Measurements from ENCODE around the gene PLCH1. TPM values are rescaled to one million over a fixed set of nuclear protein-coding genes. Genes with fewer than 3 reads are reported as not detected.

The PLCH1 gene
- total RNA-seq, 1 experiment from 2014 or later = 8.9 TPM

DNA sequence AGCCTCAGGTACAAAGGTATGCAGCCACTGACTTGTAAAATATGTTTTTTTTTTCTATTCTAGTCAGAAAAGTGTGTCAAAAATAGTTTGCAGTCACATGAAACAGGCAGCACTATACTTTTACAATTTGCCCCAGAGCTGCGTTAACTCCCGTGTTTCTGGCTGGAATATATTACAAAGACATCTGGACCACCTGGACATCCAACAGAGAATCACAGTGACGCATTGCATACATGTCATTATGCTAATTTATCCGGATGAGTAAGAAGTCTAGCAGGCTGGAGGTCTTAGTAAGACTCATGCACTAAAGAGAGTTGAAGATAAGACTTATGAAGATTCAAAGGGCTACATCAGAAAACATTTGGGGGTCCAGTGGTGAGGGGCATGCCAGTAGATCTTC is 412.2 kb downstream of the PLCH1 start:
- no peak for TF ChIP-seq TEAD4 (CRISPR knock-in tag; IDR thresholded peaks at IDR 0.05)
- Mint-ChIP-seq H3K4me1 (peaks cover 15% of the 10 kb centered on the region), H3K27ac (no peak overlapping the region), H3K36me3 (no peaks in the 10 kb centered on the region), H3K4me3 (no peak overlapping the region), H3K27me3 (ENCODE audit: low read depth) (no peaks in the 10 kb centered on the region), H3K9me3 (0 out of 2 replicates have a peak, but pooled peaks cover 3% of the 10 kb centered on the region)
- DNase-seq (ENCODE audit: low spot score) (no peak), ATAC-seq (no peak)
- ChIA-PET CTCF (no interaction called here), POLR2A (no interaction called here)

DNA sequence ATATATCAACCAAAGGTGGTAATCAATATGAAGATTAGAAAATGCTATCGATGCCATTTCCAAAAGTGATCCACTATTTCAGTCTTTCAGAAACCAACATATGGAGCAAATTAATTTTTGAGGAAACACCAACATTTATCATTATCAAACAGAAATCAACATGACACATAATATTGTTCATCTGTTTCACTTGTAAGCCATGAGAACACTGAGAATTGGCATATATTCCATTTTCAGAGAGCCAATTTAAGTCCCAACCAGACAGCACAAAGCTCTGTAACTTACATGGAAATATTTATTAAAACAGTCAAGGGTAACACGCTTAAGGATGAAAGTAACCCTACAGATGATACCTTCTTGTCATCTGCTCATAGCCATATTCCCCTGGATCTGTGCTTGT is 413.8 kb downstream of the PLCH1 start:
- ATAC-seq = no peak
- CTCF ChIA-PET = no interaction called here
- TF ChIP-seq EMX1 (CRISPR knock-in tag; IDR thresholded peaks at IDR 0.05) (no peak), NFATC4 (CRISPR knock-in tag; IDR thresholded peaks at IDR 0.05) (no peak), HMGA2 (CRISPR knock-in tag; IDR thresholded peaks at IDR 0.05) (no peak), NFE2L1 (CRISPR knock-in tag; IDR thresholded peaks at IDR 0.05) (no peak), GABPB1 (CRISPR knock-in tag; IDR thresholded peaks at IDR 0.05) (no peak), GRHL2 (CRISPR knock-in tag; IDR thresholded peaks at IDR 0.05; ENCODE audit: insufficient replicate concordance, severe bottlenecking) (no peak), ZNF317 (CRISPR knock-in tag; IDR thresholded peaks at IDR 0.05; ENCODE audit: borderline replicate concordance, low read depth) (no peak), GTF2I (CRISPR knock-in tag; conservative IDR thresholded peaks at IDR 0.05) (no peak), ZNF396 (CRISPR knock-in tag; IDR thresholded peaks at IDR 0.05; ENCODE audit: borderline replicate concordance) (no peak), FOXK1 (CRISPR knock-in tag; IDR thresholded peaks at IDR 0.05) (no peak), ZNF219 (CRISPR knock-in tag; IDR thresholded peaks at IDR 0.05; ENCODE audit: borderline replicate concordance) (no peak), CBFB (CRISPR knock-in tag; IDR thresholded peaks at IDR 0.05; ENCODE audit: low read depth) (no peak), PRRX2 (CRISPR knock-in tag; IDR thresholded peaks at IDR 0.05) (no peak), ZNF425 (CRISPR knock-in tag; conservative IDR thresholded peaks at IDR 0.05) (no peak)
- TF ChIP-seq, protein P1, sequence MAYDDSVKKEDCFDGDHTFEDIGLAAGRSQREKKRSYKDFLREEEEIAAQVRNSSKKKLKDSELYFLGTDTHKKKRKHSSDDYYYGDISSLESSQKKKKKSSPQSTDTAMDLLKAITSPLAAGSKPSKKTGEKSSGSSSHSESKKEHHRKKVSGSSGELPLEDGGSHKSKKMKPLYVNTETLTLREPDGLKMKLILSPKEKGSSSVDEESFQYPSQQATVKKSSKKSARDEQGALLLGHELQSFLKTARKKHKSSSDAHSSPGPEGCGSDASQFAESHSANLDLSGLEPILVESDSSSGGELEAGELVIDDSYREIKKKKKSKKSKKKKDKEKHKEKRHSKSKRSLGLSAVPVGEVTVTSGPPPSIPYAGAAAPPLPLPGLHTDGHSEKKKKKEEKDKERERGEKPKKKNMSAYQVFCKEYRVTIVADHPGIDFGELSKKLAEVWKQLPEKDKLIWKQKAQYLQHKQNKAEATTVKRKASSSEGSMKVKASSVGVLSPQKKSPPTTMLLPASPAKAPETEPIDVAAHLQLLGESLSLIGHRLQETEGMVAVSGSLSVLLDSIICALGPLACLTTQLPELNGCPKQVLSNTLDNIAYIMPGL (CRISPR knock-in tag; IDR thresholded peaks at IDR 0.05) = no peak
- TF ChIP-seq, protein P2, sequence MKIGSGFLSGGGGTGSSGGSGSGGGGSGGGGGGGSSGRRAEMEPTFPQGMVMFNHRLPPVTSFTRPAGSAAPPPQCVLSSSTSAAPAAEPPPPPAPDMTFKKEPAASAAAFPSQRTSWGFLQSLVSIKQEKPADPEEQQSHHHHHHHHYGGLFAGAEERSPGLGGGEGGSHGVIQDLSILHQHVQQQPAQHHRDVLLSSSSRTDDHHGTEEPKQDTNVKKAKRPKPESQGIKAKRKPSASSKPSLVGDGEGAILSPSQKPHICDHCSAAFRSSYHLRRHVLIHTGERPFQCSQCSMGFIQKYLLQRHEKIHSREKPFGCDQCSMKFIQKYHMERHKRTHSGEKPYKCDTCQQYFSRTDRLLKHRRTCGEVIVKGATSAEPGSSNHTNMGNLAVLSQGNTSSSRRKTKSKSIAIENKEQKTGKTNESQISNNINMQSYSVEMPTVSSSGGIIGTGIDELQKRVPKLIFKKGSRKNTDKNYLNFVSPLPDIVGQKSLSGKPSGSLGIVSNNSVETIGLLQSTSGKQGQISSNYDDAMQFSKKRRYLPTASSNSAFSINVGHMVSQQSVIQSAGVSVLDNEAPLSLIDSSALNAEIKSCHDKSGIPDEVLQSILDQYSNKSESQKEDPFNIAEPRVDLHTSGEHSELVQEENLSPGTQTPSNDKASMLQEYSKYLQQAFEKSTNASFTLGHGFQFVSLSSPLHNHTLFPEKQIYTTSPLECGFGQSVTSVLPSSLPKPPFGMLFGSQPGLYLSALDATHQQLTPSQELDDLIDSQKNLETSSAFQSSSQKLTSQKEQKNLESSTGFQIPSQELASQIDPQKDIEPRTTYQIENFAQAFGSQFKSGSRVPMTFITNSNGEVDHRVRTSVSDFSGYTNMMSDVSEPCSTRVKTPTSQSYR (CRISPR knock-in tag; IDR thresholded peaks at IDR 0.05) = no peak
- TF ChIP-seq, protein P3, sequence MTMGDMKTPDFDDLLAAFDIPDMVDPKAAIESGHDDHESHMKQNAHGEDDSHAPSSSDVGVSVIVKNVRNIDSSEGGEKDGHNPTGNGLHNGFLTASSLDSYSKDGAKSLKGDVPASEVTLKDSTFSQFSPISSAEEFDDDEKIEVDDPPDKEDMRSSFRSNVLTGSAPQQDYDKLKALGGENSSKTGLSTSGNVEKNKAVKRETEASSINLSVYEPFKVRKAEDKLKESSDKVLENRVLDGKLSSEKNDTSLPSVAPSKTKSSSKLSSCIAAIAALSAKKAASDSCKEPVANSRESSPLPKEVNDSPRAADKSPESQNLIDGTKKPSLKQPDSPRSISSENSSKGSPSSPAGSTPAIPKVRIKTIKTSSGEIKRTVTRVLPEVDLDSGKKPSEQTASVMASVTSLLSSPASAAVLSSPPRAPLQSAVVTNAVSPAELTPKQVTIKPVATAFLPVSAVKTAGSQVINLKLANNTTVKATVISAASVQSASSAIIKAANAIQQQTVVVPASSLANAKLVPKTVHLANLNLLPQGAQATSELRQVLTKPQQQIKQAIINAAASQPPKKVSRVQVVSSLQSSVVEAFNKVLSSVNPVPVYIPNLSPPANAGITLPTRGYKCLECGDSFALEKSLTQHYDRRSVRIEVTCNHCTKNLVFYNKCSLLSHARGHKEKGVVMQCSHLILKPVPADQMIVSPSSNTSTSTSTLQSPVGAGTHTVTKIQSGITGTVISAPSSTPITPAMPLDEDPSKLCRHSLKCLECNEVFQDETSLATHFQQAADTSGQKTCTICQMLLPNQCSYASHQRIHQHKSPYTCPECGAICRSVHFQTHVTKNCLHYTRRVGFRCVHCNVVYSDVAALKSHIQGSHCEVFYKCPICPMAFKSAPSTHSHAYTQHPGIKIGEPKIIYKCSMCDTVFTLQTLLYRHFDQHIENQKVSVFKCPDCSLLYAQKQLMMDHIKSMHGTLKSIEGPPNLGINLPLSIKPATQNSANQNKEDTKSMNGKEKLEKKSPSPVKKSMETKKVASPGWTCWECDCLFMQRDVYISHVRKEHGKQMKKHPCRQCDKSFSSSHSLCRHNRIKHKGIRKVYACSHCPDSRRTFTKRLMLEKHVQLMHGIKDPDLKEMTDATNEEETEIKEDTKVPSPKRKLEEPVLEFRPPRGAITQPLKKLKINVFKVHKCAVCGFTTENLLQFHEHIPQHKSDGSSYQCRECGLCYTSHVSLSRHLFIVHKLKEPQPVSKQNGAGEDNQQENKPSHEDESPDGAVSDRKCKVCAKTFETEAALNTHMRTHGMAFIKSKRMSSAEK (CRISPR knock-in tag; IDR thresholded peaks at IDR 0.05; ENCODE audit: borderline replicate concordance) = no peak
- TF ChIP-seq, protein P4, sequence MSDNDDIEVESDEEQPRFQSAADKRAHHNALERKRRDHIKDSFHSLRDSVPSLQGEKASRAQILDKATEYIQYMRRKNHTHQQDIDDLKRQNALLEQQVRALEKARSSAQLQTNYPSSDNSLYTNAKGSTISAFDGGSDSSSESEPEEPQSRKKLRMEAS (CRISPR knock-in tag; IDR thresholded peaks at IDR 0.05) = no peak
- TF ChIP-seq, protein P5, sequence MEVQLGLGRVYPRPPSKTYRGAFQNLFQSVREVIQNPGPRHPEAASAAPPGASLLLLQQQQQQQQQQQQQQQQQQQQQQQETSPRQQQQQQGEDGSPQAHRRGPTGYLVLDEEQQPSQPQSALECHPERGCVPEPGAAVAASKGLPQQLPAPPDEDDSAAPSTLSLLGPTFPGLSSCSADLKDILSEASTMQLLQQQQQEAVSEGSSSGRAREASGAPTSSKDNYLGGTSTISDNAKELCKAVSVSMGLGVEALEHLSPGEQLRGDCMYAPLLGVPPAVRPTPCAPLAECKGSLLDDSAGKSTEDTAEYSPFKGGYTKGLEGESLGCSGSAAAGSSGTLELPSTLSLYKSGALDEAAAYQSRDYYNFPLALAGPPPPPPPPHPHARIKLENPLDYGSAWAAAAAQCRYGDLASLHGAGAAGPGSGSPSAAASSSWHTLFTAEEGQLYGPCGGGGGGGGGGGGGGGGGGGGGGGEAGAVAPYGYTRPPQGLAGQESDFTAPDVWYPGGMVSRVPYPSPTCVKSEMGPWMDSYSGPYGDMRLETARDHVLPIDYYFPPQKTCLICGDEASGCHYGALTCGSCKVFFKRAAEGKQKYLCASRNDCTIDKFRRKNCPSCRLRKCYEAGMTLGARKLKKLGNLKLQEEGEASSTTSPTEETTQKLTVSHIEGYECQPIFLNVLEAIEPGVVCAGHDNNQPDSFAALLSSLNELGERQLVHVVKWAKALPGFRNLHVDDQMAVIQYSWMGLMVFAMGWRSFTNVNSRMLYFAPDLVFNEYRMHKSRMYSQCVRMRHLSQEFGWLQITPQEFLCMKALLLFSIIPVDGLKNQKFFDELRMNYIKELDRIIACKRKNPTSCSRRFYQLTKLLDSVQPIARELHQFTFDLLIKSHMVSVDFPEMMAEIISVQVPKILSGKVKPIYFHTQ (CRISPR knock-in tag; IDR thresholded peaks at IDR 0.05) = no peak
- TF ChIP-seq, protein P6, sequence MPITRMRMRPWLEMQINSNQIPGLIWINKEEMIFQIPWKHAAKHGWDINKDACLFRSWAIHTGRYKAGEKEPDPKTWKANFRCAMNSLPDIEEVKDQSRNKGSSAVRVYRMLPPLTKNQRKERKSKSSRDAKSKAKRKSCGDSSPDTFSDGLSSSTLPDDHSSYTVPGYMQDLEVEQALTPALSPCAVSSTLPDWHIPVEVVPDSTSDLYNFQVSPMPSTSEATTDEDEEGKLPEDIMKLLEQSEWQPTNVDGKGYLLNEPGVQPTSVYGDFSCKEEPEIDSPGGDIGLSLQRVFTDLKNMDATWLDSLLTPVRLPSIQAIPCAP (CRISPR knock-in tag; IDR thresholded peaks at IDR 0.05) = no peak

More for the DNA sequence above, 413.8 kb downstream of the PLCH1 start:
- Mint-ChIP-seq H3K9me3 (0 out of 2 replicates have a peak, but pooled peaks cover 3% of the 10 kb centered on the region), H3K27ac (no peak overlapping the region), H3K27me3 (ENCODE audit: low read depth) (no peaks in the 10 kb centered on the region), H3K36me3 (no peaks in the 10 kb centered on the region), H3K4me3 (no peak overlapping the region), H3K4me1 (peaks cover 18% of the 10 kb centered on the region)
- no peak for DNase-seq (ENCODE audit: low spot score)
- POLR2A ChIA-PET = interaction anchor here (0.6 kb wide), 1 partner anchor 430 kb away, joined by 3 read pairs; no protein-coding TSS in a partner anchor
